GM12865 (cell line): ENCODE measurements around the gene MROH8.
"Not testable (repeated sequence)": the region's sequence is repeated elsewhere in the genome, so short reads cannot be mapped to it uniquely, and the experiment has no call there.

ENCODE experiments used
- DNase-seq: peaks from one replicate; pipeline ENCODE4 v3.0.0; 2010; ENCODE audit warnings: low read depth
- H3K4me3 ChIP-seq: 2 replicates; pipeline ENCODE4 v1.5.1; 2011; ENCODE audit warnings: mild to moderate bottlenecking, low read depth, low read length, control low read depth
- TF ChIP-seq, protein P1 (sequence below): IDR thresholded peaks from 2 replicates; pipeline ENCODE4 v1.5.1; 2011; ENCODE audit warnings: low read length, control low read depth, low read depth, inconsistent platforms; ENCODE audit not compliant: insufficient read depth; ENCODE audit errors: missing control alignments

Gene MROH8

DNA sequence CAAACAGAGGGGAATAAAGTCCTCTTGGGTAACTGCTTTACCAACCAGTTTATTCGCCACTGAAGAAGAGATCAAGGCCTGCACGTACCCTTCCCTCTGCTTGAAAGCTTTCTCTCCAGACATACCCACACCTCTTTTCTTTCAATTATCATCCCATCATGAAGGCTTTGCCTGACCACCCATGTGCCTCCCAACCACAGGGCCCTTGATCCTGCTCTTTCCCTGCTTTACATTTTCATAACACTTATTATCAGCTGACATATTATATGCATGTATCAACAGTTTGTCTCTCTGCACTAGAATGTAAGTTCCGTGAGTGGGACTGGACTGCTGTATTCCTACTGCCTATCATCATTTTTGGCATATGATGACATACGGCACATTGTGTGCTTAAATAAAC is 21.1 kb downstream of the MROH8 start:
- DNase-seq: no peak
- TF ChIP-seq, protein P1, sequence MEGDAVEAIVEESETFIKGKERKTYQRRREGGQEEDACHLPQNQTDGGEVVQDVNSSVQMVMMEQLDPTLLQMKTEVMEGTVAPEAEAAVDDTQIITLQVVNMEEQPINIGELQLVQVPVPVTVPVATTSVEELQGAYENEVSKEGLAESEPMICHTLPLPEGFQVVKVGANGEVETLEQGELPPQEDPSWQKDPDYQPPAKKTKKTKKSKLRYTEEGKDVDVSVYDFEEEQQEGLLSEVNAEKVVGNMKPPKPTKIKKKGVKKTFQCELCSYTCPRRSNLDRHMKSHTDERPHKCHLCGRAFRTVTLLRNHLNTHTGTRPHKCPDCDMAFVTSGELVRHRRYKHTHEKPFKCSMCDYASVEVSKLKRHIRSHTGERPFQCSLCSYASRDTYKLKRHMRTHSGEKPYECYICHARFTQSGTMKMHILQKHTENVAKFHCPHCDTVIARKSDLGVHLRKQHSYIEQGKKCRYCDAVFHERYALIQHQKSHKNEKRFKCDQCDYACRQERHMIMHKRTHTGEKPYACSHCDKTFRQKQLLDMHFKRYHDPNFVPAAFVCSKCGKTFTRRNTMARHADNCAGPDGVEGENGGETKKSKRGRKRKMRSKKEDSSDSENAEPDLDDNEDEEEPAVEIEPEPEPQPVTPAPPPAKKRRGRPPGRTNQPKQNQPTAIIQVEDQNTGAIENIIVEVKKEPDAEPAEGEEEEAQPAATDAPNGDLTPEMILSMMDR: no peak
- H3K4me3 ChIP-seq: no peak overlapping the region

- H3K4me3 ChIP-seq: no peak overlapping the region
- no peak for DNase-seq
- TF ChIP-seq, protein P1: no peak
Observed at GRCh38 chr20:37155987-37156386, 23.4 kb downstream of the MROH8 start.

DNA sequence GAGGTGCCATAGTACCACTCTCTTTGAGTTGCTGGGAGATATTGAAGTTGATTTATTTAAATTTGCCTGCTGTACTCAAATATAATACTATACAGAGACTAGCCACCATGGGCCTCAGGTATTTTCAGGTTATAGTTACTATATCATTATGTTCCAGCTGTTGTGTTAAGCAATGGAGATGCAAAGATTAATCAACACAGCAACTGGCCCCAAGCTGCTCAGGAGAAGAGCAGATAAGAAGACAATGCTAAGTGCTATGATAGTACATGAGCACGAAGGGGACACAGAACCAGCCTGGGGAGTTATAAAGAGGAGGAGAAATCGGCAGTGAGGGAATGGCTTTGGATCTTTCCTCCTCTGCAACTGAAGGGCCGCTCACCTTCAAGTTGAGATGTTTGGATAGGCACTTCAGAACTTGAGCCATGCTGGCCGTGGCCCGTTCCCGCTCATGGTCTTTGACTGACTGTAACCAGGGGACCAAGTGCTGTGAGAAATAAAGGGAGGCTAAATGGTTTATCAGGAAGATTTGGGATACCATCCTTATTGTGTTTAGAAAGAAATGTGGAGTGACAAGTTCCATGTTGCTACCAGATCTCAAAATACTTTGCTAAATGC is 24.6 kb downstream of the MROH8 start:
- no peak overlapping the region for H3K4me3 ChIP-seq
- TF ChIP-seq, protein P1: no peak

GRCh38 chr20:37152284-37152683 is 27.1 kb downstream of the MROH8 start:
- TF ChIP-seq, protein P1: no peak
- no peak overlapping the region for H3K4me3 ChIP-seq
- no peak for DNase-seq

More for the DNA sequence above, 24.6 kb downstream of the MROH8 start:
- no peak for DNase-seq

- TF ChIP-seq, protein P1: no peak
- no peak for DNase-seq
- H3K4me3 ChIP-seq: no peak overlapping the region
Observed at GRCh38 chr20:37151529-37151928, 27.8 kb downstream of the MROH8 start.

- not testable (repeated sequence) for H3K4me3 ChIP-seq, DNase-seq
Observed at GRCh38 chr20:37150864-37151263, 28.5 kb downstream of the MROH8 start.

GRCh38 chr20:37147250-37147649 is 32.1 kb downstream of the MROH8 start:
- H3K4me3 ChIP-seq: no peak overlapping the region
- DNase-seq: no peak
- TF ChIP-seq, protein P1: no peak
